Smooth muscle cell (in vitro differentiated cells): ENCODE measurements around the gene FOXD3. TPM values are rescaled to one million over a fixed set of nuclear protein-coding genes. Genes with fewer than 3 reads are reported as not detected.

Source experiments
- DNase-seq: peaks from one replicate; lab custom pipeline; 2025; ENCODE audit not compliant: unreplicated experiment; lab: John Stamatoyannopoulos, UW
- H2AFZ ChIP-seq: fragments of 200-600 bp; sonication (generic); 2 replicates; pipeline ENCODE4 v1.6.0; 2016; ENCODE audit warnings: antibody characterized with exemption, low read depth, mild to moderate bottlenecking
- H3F3A ChIP-seq: fragments of 200-600 bp; sonication (generic); 2 replicates; pipeline ENCODE4 v1.6.0; 2017; ENCODE audit warnings: antibody characterized with exemption, low read depth
- H3K27ac ChIP-seq: fragments of 200-600 bp; sonication (generic); 2 replicates; pipeline ENCODE4 v1.5.1; 2016; ENCODE audit warnings: low read depth, mild to moderate bottlenecking
- H3K27me3 ChIP-seq: fragments of 200-600 bp; sonication (generic); 2 replicates; pipeline ENCODE4 v1.6.1; 2016; ENCODE audit warnings: low read depth, mild to moderate bottlenecking
- H3K36me3 ChIP-seq: fragments of 200-600 bp; sonication (generic); 2 replicates; pipeline ENCODE4 v1.5.1; 2016; ENCODE audit warnings: low read depth
- H3K4me1 ChIP-seq: fragments of 200-600 bp; sonication (generic); 2 replicates; pipeline ENCODE4 v1.5.1; 2016; ENCODE audit warnings: low read depth
- H3K4me2 ChIP-seq: fragments of 200-600 bp; sonication (generic); 2 replicates; pipeline ENCODE4 v1.6.0; 2016; ENCODE audit warnings: mild to moderate bottlenecking
- H3K4me3 ChIP-seq: fragments of 200-600 bp; sonication (generic); 2 replicates; pipeline ENCODE4 v1.5.1; 2016; ENCODE audit warnings: mild to moderate bottlenecking
- H3K79me2 ChIP-seq: fragments of 200-600 bp; sonication (generic); 2 replicates; pipeline ENCODE4 v1.6.0; 2016; ENCODE audit warnings: low read depth, mild to moderate bottlenecking
- H3K9ac ChIP-seq: fragments of 200-600 bp; sonication (generic); 2 replicates; pipeline ENCODE4 v1.6.0; 2016; ENCODE audit warnings: low read depth
- H3K9me3 ChIP-seq: fragments of 200-600 bp; sonication (generic); replicated peaks from 2 replicates; pipeline ENCODE4 v1.5.1; 2016; ENCODE audit warnings: low read depth
- H4K20me1 ChIP-seq: fragments of 200-600 bp; sonication (generic); 2 replicates; pipeline ENCODE4 v1.6.0; 2016; ENCODE audit warnings: low read depth
- CTCF ChIP-seq: fragments of 200-600 bp; sonication (generic); IDR thresholded peaks from 2 replicates; pipeline ENCODE4 v1.5.1; 2017; ENCODE audit warnings: borderline replicate concordance, mild to moderate bottlenecking, antibody characterized with exemption; ENCODE audit not compliant: insufficient read depth, poor library complexity, severe bottlenecking
- WGBS: methylation state at CpG from one replicate; pipeline ENCODE4 v1.1.7; 2016; ENCODE audit warnings: low lambda C conversion rate; 5-methylcytosine and 5-hydroxymethylcytosine counted together
- polyA plus RNA-seq: library from polyadenylated mRNA; unstranded; fragments of >200 nt; fragmentation: Nextera tagmentation; extraction: Ambion mirVana; gene quantifications from 2 replicates; pipeline ENCODE4 v1.2.1, GENCODE V29; 2016
- total RNA-seq: library from RNA; depleted of rRNA; stranded (reverse); fragments of >200 nt; gene quantifications from 2 replicates; pipeline ENCODE4 v1.2.3, GENCODE V29; 2014

Gene FOXD3
- total and polyA plus RNA-seq, 2 experiments from 2014 or later: not detected

- Histone ChIP-seq H3K4me2 (peak overlapping the region; percentile 45), H4K20me1 (no peaks in the 10 kb centered on the region), H3K9me3 (no peaks in the 10 kb centered on the region), H3K27me3 (peaks cover 100% of the 10 kb centered on the region), H2AFZ (no peak overlapping the region), H3K36me3 (no peaks in the 10 kb centered on the region), H3K79me2 (no peaks in the 10 kb centered on the region), H3K27ac (no peak overlapping the region), H3K9ac (no peak overlapping the region), H3K4me1 (peaks cover 13% of the 10 kb centered on the region), H3F3A (no peaks in the 10 kb centered on the region), H3K4me3 (no peak overlapping the region)
- no peak for DNase-seq
- TF ChIP-seq CTCF: no peak
- WGBS: 6% methylated on average over 49 of the region's 50 CpGs
These were observed 7.4 kb downstream of the FOXD3 start for GRCh38 chr1:63329621-63330330.

- no peaks in the 10 kb centered on the region for H4K20me1 ChIP-seq
- no peak for DNase-seq
- H3K27me3 ChIP-seq: peaks cover 100% of the 10 kb centered on the region
- no peaks in the 10 kb centered on the region for H3K36me3 ChIP-seq
- H3K4me2 ChIP-seq: peak overlapping the region; percentile 45
- no peak overlapping the region for H3K27ac ChIP-seq
- no peak overlapping the region for H2AFZ ChIP-seq
- WGBS: 3% methylated on average over 28 of the region's 28 CpGs
- TF ChIP-seq CTCF: no peak
- no peaks in the 10 kb centered on the region for H3F3A ChIP-seq
- H3K9ac ChIP-seq: no peak overlapping the region
- no peaks in the 10 kb centered on the region for H3K79me2 ChIP-seq
- no peak overlapping the region for H3K4me3 ChIP-seq
- H3K4me1 ChIP-seq: peaks cover 13% of the 10 kb centered on the region
- no peaks in the 10 kb centered on the region for H3K9me3 ChIP-seq
These were observed 8.1 kb downstream of the FOXD3 start for GRCh38 chr1:63330331-63330916.

GRCh38 chr1:63342402-63342801, 20.0 kb downstream of the FOXD3 start:
- Histone ChIP-seq H3K4me1 (no peaks in the 10 kb centered on the region), H3K36me3 (no peaks in the 10 kb centered on the region), H3K9me3 (no peaks in the 10 kb centered on the region), H3K4me3 (no peak overlapping the region), H3K4me2 (no peak overlapping the region), H2AFZ (no peak overlapping the region), H3K27ac (no peak overlapping the region), H3K79me2 (no peaks in the 10 kb centered on the region), H3K27me3 (peaks cover 5% of the 10 kb centered on the region), H3F3A (no peaks in the 10 kb centered on the region), H4K20me1 (no peaks in the 10 kb centered on the region), H3K9ac (no peak overlapping the region)
- DNase-seq: no peak
- no peak for TF ChIP-seq CTCF
- 86% methylated on average over 2 of the region's 2 CpGs for WGBS
